K562 (cell line): ENCODE data around the gene EBI3. TPM values are rescaled to one million over a fixed set of nuclear protein-coding genes. Genes with fewer than 3 reads are reported as not detected.
A peak's percentile ranks its signal among the peaks of the same experiment; 100 is the strongest.

Source experiments
- ATAC-seq: fragments of 200-7000 bp; cut with Tn5 transposase; 3 replicates; pipeline ENCODE4 v1.9.1; 2020; ENCODE audit warnings: moderate library complexity
- BruUV-seq: library from RNA; stranded (reverse); fragments of 400-500 nt; replicated peaks from 2 replicates; lab custom pipeline; 2021; lab: Mats Ljungman, UMichigan
- CTCF ChIA-PET: fragments of 300-600 bp; formaldehyde crosslinking; extraction: SDS; loops from one replicate; lab custom pipeline; 2021; ENCODE audit warnings: low intra/inter-chr PET ratio; lab: Yijun Ruan, JAX
- POLR2A ChIA-PET: fragments of 300-600, 350-650 bp; sonication (Branson Sonifier 250); formaldehyde crosslinking; extraction: SDS; loops from one replicate; lab custom pipeline; 2021; ENCODE audit warnings: antibody characterized with exemption, inconsistent platforms; lab: Yijun Ruan, JAX
- DNase-seq, 4 experiments: peaks; one replicate each; pipeline versions ENCODE4 v3.0.0 to v3.0.0-alpha.2; 2011 to 2018; ENCODE audit warnings: low spot score in 3 of 4, mixed read lengths in 3 of 4; ENCODE audit errors: extremely low read depth in 1 of 4
- FAIRE-seq: peaks from 2 replicates; lab custom pipeline; 2011; peaks lifted over from hg19 to GRCh38; lab: Jason Lieb, UNC
- H2AFZ ChIP-seq: 2 replicates; pipeline ENCODE4 v1.6.0; 2011; ENCODE audit warnings: low read depth, low read length, control low read depth, inconsistent platforms
- H3K27ac ChIP-seq: fragments of 200-600 bp; 3 replicates; pipeline ENCODE4 v1.8.0; 2011; ENCODE audit warnings: low read depth, mild to moderate bottlenecking, control low read depth, inconsistent platforms, low read length, moderate library complexity, mixed read lengths; ENCODE audit errors: extremely low read depth
- H3K27me3 ChIP-seq, 2 experiments: fragments of 300-600 bp in 1 of 2; 2 replicates in 1 of 2; 3 replicates in 1 of 2; pipeline versions ENCODE4 v1.6.0 to v1.8.0; 2011; ENCODE audit warnings: inconsistent platforms in 2 of 2, low read length in 2 of 2, mild to moderate bottlenecking in 1 of 2, mixed read lengths in 1 of 2, moderate library complexity in 1 of 2; ENCODE audit not compliant: control insufficient read depth in 2 of 2, insufficient read depth in 2 of 2
- H3K36me3 ChIP-seq: fragments of 300-600 bp; 3 replicates; pipeline ENCODE4 v1.8.0; 2011; ENCODE audit warnings: mild to moderate bottlenecking, low read length, inconsistent platforms; ENCODE audit not compliant: control insufficient read depth, insufficient read depth
- H3K4me1 ChIP-seq, 2 experiments: fragments of 200-600 bp in 1 of 2; replicated peaks in 1 of 2; 2 replicates in 1 of 2; 3 replicates in 1 of 2; pipeline versions ENCODE4 v1.5.1 to v1.8.0; 2011; ENCODE audit warnings: inconsistent platforms in 2 of 2, low read length in 2 of 2, mild to moderate bottlenecking in 1 of 2, mixed read lengths in 1 of 2, moderate library complexity in 1 of 2; ENCODE audit not compliant: control insufficient read depth in 2 of 2, insufficient read depth in 2 of 2
- H3K4me2 ChIP-seq: 2 replicates; pipeline ENCODE4 v1.6.1; 2011; ENCODE audit warnings: low read length, control low read depth, inconsistent platforms, mixed read lengths; ENCODE audit not compliant: insufficient read depth
- H3K4me3 ChIP-seq: fragments of 200-600 bp; sonication (generic), shearing (Covaris generic); 2 replicates; pipeline ENCODE4 v1.5.1; 2016; ENCODE audit warnings: control low read depth, inconsistent platforms
- H3K79me2 ChIP-seq: fragments of 200-600 bp; 3 replicates; pipeline ENCODE4 v1.8.0; 2011; ENCODE audit warnings: low read length, inconsistent platforms; ENCODE audit not compliant: control insufficient read depth, insufficient read depth
- H3K9ac ChIP-seq, 2 experiments: 2 replicates each; pipeline versions ENCODE4 v1.6.0 to v1.6.1; 2011; ENCODE audit warnings: low read depth in 2 of 2, low read length in 2 of 2, control low read depth in 1 of 2, inconsistent platforms in 1 of 2, mild to moderate bottlenecking in 1 of 2, mixed read lengths in 1 of 2; ENCODE audit not compliant: insufficient read depth in 1 of 2
- H3K9me1 ChIP-seq: one replicate; pipeline ENCODE4 v1.6.0; 2011; ENCODE audit warnings: inconsistent platforms, mild to moderate bottlenecking, low read length, moderate library complexity; ENCODE audit not compliant: control insufficient read depth, insufficient read depth
- H3K9me3 ChIP-seq: replicated peaks from 2 replicates; pipeline ENCODE4 v1.5.1; 2011; ENCODE audit warnings: low read depth, low read length, inconsistent platforms; ENCODE audit not compliant: control insufficient read depth, insufficient read depth
- H4K20me1 ChIP-seq: replicated peaks from 2 replicates; pipeline ENCODE4 v1.6.1; 2011; ENCODE audit warnings: low read length, inconsistent platforms, mixed read lengths; ENCODE audit not compliant: control insufficient read depth, insufficient read depth
- ADNP ChIP-seq: fragments of 200-800 bp; sonication (Bioruptor generic); IDR thresholded peaks from 2 replicates; pipeline ENCODE4 v1.6.1; 2016; ENCODE audit warnings: missing genetic modification characterization, missing compliant biosample characterization
- BCOR ChIP-seq: fragments of 450-650 bp; IDR thresholded peaks from 2 replicates; pipeline ENCODE4 v1.6.1; 2016
- BHLHE40 ChIP-seq: IDR thresholded peaks from 2 replicates; pipeline ENCODE4 v1.6.1; 2011; ENCODE audit warnings: low read length, improper control_type of control experiment
- BRD9 ChIP-seq: fragments of 450-650 bp; IDR thresholded peaks from 2 replicates; pipeline ENCODE4 v1.6.1; 2018; ENCODE audit warnings: low read depth; ENCODE audit not compliant: partially characterized antibody
- C11orf30 ChIP-seq: fragments of 450-650 bp; IDR thresholded peaks from 2 replicates; pipeline ENCODE4 v1.6.1; 2016; ENCODE audit warnings: low read depth, mild to moderate bottlenecking
- CCNT2 ChIP-seq: IDR thresholded peaks from 2 replicates; pipeline ENCODE4 v1.6.1; 2011; ENCODE audit warnings: borderline replicate concordance, low read depth, mild to moderate bottlenecking, moderate library complexity, mixed read lengths, low read length; ENCODE audit not compliant: insufficient read length; ENCODE audit errors: extremely low read depth
- DPF2 ChIP-seq: fragments of 450-650 bp; IDR thresholded peaks from 2 replicates; pipeline ENCODE4 v1.6.1; 2016
- EP400 ChIP-seq: fragments of 450-650 bp; IDR thresholded peaks from 2 replicates; pipeline ENCODE4 v1.6.1; 2017; ENCODE audit warnings: antibody characterized with exemption, mild to moderate bottlenecking, moderate library complexity
- KDM1A ChIP-seq, 2 experiments: fragments of 450-650 bp; IDR thresholded peaks; 2 replicates each; pipeline ENCODE4 v1.6.1; 2016; ENCODE audit warnings: mild to moderate bottlenecking in 2 of 2
- MYBL2 ChIP-seq, 2 experiments: fragments of 450-650 bp in 1 of 2; sonication (generic) in 1 of 2; formaldehyde crosslinking in 1 of 2; IDR thresholded peaks; 2 replicates each; pipeline versions ENCODE4 v1.6.1 to v1.8.1; 2017 to 2022; ENCODE audit warnings: borderline replicate concordance in 1 of 2, inconsistent platforms in 1 of 2, low read depth in 1 of 2, mild to moderate bottlenecking in 1 of 2, missing genetic modification reagents in 1 of 2, moderate library complexity in 1 of 2
- NR2C2 ChIP-seq, 2 experiments: fragments of 200-800 bp in 1 of 2; sonication (Bioruptor generic) in 1 of 2; sonication (generic) in 1 of 2; formaldehyde crosslinking in 1 of 2; IDR thresholded peaks; 2 replicates each; pipeline versions ENCODE4 v1.6.1 to v1.8.0; 2016 to 2022; ENCODE audit warnings: mild to moderate bottlenecking in 1 of 2, missing compliant biosample characterization in 1 of 2, missing genetic modification characterization in 1 of 2, missing genetic modification reagents in 1 of 2
- RBM25 ChIP-seq: fragments of 200-400 bp; formaldehyde crosslinking; IDR thresholded peaks from 2 replicates; pipeline ENCODE4 v1.6.1; 2018; ENCODE audit warnings: low read length, low read depth, moderate library complexity; ENCODE audit not compliant: severe bottlenecking
- RCOR1 ChIP-seq, 2 experiments: IDR thresholded peaks; 2 replicates each; pipeline ENCODE4 v1.6.1; 2012; ENCODE audit warnings: low read depth in 2 of 2, low read length in 2 of 2, borderline replicate concordance in 1 of 2, improper control_type of control experiment in 1 of 2
- ZFP36 ChIP-seq: fragments of 150-350 bp; IDR thresholded peaks from 2 replicates; pipeline ENCODE4 v1.6.1; 2018; ENCODE audit warnings: low read length, low read depth; ENCODE audit not compliant: partially characterized antibody
- WGBS: fragments of 100-300 bp; shearing (Covaris generic); methylation state at CpG from one replicate; pipeline ENCODE4 v1.1.6; 2016; ENCODE audit warnings: low coverage, mixed read lengths; ENCODE audit not compliant: insufficient coverage; ENCODE audit errors: missing lambda C conversion rate; 5-methylcytosine and 5-hydroxymethylcytosine counted together
- in situ Hi-C: fragments of 300-500 bp; cut with MboI; formaldehyde crosslinking; loops from 4 replicates; pipeline ENCODE4 v1.15.0; 2018; ENCODE audit warnings: inconsistent platforms, mixed read lengths
- intact Hi-C: fragments of 100-400 bp; cut with micrococcal nuclease; formaldehyde crosslinking; loops from 2 replicates; pipeline ENCODE4 v1.14.2; 2022
- polyA plus RNA-seq, 8 experiments: library from polyadenylated mRNA; depleted of rRNA in 4 of 8; stranded (reverse) in 5 of 8; unstranded in 3 of 8; fragments of >200 nt; fragmentation: Nextera tagmentation in 2 of 8; fragmentation: Illumina TruSeq in 1 of 8; extraction: Ambion mirVana in 2 of 8; extraction: Trizol in 1 of 8; gene quantifications; 2 replicates each; pipeline versions ENCODE4 v1.2.1 to v1.2.3, GENCODE V29; 2011 to 2014; ENCODE audit warnings: inconsistent platforms in 1 of 8, missing spikeins in 1 of 8
- total RNA-seq, 7 experiments: library from RNA; depleted of rRNA in 6 of 7; stranded (reverse); fragments of >200 nt in 6 of 7; fragmentation: Illumina TruSeq in 2 of 7; extraction: Trizol in 2 of 7; gene quantifications; 2 replicates each; pipeline versions ENCODE4 v1.2.1 to v1.2.3, GENCODE V29; 2011 to 2021; ENCODE audit warnings: low replicate concordance in 1 of 7

Gene EBI3
- total and polyA plus RNA-seq, 9 of the 15 experiments (the other 6 are each of a cell fraction or from before 2014, with no cell fraction given) = 0.08 to 0.35 (median 0.22) TPM; not detected in 6

DNA sequence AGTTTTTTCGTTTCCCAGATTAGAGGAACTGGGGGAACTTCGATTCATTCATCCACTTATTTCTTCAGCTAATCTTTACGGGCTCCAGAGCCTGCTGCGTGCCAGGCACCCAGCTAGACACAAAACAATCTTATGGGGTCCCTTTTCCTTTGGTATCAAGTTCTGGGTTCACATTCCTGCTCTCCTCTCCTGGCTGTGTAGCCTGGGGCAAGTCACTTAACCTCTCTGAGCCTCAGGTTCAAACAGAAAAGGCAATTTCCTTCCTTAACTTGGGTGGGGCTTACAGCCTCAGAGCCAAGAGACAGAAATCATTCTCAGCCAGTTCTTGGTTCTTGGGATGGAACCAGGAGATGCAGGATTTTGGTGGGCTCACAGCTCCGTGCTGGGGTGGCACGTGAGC, 55.7 kb downstream of the EBI3 start:
- H3K36me3 ChIP-seq = no peaks in the 10 kb centered on the region
- CTCF ChIA-PET = no interaction called here
- intact Hi-C loops (no loop called here), in situ Hi-C loops (no loop called here)
- peak overlapping the region; percentile 57 for H2AFZ ChIP-seq
- peaks cover 16% of the 10 kb centered on the region in 2 experiments; a peak in 3 of 5 replicates for H3K27me3 ChIP-seq
- H4K20me1 ChIP-seq = 0 out of 2 replicates have a peak, but pooled peaks cover 5% of the 10 kb centered on the region
- BruUV-seq = no TSS peak
- no peak for ATAC-seq
- POLR2A ChIA-PET = interaction anchor here (0.6 to 0.9 kb wide), 3 partner anchors 29 to 378 kb away, joined by 3 to 4 read pairs (median 3); no protein-coding TSS in a partner anchor
- H3K9me1 ChIP-seq = no peaks in the 10 kb centered on the region
- peak overlapping the region; percentile 12; the same call in 1 of the 2 replicates for H3K4me3 ChIP-seq
- no peak overlapping the region for H3K27ac ChIP-seq
- peak overlapping the region; percentile 51; the same call in 1 of the 2 replicates for H3K4me2 ChIP-seq
- WGBS = 5% methylated on average over 6 of the region's 6 CpGs
- H3K9ac ChIP-seq = peak overlapping the region in 1 of 2 experiments; percentile 68; a peak in 2 of 4 replicates
- no peak for DNase-seq
- no peaks in the 10 kb centered on the region for H3K9me3 ChIP-seq
- peaks cover 11 to 16% of the 10 kb centered on the region in 2 experiments; a peak in 4 of 5 replicates for H3K4me1 ChIP-seq
- no peaks in the 10 kb centered on the region for H3K79me2 ChIP-seq
- FAIRE-seq = no peak
- no peak for TF ChIP-seq C11orf30
- TF ChIP-seq NR2C2 (CRISPR knock-in tag; IDR thresholded peaks at IDR 0.05) = no peak
- no peak for TF ChIP-seq NR2C2 (tag; IDR thresholded peaks at IDR 0.05)
- TF ChIP-seq MYBL2 (IDR thresholded peaks at IDR 0.05; ENCODE audit: low read depth) = no peak
- TF ChIP-seq MYBL2 (CRISPR knock-in tag; IDR thresholded peaks at IDR 0.05; ENCODE audit: borderline replicate concordance) = no peak
- TF ChIP-seq CCNT2 = no peak
- peak; percentile 88 for TF ChIP-seq BCOR
- 0 out of 4 replicates have a peak, but pooled peaks of 1 of the 2 experiments have one; percentile 30 for TF ChIP-seq RCOR1 (IDR thresholded peaks at IDR 0.05; ENCODE audit: borderline replicate concordance in 1 of 2, low read depth in 2 of 2, low read length in 2 of 2)
- peak; percentile 68 for TF ChIP-seq RBM25
- peak; percentile 32 for TF ChIP-seq BRD9
- TF ChIP-seq ZFP36 = peak; percentile 80
- no peak for TF ChIP-seq EP400
- TF ChIP-seq DPF2 = no peak
- peak; percentile 19 to 65; a peak in 1 of 4 replicates for TF ChIP-seq KDM1A (IDR thresholded peaks at IDR 0.05)
- TF ChIP-seq BHLHE40 = 0 out of 2 replicates have a peak, but pooled peaks have one; percentile 27
- peak; percentile 49; the same call in 1 of the 2 replicates for TF ChIP-seq ADNP (tag)
- TF ChIP-seq, all 486 proteins: peak for 8
